Measurements from ENCODE around the gene TRAP1.

The TRAP1 gene

DNA sequence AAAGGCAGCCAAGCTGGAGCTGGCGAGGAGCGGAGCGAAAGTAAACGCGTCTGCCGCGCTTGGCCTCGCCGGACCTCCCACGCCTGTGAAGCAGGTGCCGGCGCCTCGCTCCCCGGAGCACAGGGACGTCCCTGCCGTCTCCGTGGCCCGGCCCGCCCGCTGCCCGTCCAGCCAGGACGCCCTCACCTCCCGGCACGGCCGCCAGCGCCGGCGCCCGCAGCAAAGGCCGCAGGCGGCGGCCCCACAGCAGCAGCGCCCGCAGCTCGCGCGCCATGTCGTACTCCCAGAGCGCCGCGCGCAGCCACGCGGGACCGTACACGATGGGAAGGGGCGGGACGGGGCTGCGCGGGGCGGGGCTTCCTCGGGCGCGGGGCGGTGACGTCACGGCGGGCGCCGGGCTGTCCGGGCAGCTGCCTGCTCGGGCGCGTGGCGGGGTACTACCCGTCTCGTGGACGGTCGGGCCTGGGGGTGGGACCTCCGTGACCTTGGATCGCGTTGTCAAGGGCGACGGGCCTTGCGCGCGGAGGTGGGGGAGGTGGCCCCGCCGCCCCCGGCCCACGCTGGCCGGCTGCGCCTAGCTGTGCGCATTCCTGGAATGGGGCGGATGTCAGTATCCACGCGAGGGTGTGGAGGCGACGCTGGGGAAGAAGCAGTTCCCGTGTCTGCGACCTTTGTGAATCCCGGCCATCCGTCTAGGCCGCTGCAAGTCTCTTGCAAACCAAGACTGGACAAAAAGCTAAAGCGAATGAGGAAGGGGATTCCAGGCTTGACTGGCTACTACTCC lies at the start of gene TRAP1:
TSS of gene TRAP1 (minus strand) at position 290 of the 784 bp plus-strand sequence. CDS start at position 274, 16 bp downstream.
- DNase-seq, result peak; percentile 94

- no peak for DNase-seq
Measured at GRCh38 chr16:3766177-3766576, 48.9 kb upstream of the TRAP1 start.

DNA sequence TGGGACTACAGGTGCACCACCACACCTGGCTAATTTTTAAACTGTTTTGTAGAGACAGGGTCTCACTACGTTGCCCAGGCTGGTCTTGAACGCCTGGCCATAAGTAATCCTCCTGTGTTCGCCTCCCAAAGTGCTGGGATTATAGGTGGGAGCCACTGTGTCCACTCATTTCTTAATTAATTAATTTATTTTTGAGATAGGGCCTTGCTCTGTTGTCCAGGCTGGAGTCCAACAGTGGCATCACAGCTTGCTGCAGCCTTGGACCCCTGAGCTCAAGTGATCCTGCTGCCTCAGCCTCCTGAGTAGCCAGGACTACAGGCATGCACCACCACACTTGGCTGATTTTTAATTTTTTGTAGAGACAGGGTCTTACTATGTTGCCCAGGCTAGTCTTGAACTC lies 47.1 kb upstream of the TRAP1 start:
- DNase-seq, result no peak

GRCh38 chr16:3762107-3762750 lies 44.9 kb upstream of the TRAP1 start:
- DNase-seq, result no peak

GRCh38 chr16:3761375-3762106 lies 44.2 kb upstream of the TRAP1 start:
- no peak for DNase-seq

DNA sequence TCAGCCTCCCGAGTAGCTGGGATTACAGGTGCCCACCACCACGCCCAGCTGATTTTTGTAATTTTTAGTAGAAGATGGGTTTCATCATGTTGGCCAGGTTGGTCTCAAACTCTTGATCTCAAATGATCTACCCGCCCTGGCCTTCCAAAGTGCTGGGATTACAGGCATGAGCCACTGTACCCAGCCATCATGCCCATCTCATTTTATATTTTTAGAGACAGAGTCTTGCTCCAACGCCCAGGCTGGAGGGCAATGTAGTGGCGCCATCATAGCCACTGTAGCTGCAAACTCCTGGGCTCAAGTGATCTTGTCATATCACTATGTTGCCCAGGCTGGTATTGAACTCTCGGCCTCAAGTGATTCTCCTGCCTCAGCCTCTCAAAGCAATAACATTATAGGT lies 43.2 kb upstream of the TRAP1 start:
- no peak for DNase-seq

GRCh38 chr16:3759736-3760135 lies 42.4 kb upstream of the TRAP1 start:
- no peak for DNase-seq

DNA sequence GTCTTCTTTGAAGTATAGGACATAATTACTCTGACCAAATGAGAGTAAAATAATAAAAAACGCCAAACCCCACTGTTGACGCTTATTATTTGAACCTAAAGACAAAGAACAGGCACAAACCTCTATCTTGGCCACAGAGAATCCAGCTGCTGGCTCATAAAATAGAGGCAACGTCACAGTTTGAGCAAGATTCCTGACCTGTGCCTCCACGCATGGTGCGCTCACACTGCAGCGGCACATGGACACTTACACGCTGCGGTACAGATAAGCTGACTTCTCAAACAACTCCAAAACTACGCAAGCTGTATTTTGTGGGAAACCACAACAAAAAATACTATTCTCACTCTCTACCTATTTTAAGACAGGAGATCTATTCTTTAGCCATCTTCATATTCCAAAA lies 38.8 kb upstream of the TRAP1 start:
- DNase-seq, result no peak

GRCh38 chr16:3755249-3755648 lies 37.9 kb upstream of the TRAP1 start:
- DNase-seq, result no peak

GRCh38 chr16:3754772-3755171 lies 37.4 kb upstream of the TRAP1 start:
- no peak for DNase-seq

DNA sequence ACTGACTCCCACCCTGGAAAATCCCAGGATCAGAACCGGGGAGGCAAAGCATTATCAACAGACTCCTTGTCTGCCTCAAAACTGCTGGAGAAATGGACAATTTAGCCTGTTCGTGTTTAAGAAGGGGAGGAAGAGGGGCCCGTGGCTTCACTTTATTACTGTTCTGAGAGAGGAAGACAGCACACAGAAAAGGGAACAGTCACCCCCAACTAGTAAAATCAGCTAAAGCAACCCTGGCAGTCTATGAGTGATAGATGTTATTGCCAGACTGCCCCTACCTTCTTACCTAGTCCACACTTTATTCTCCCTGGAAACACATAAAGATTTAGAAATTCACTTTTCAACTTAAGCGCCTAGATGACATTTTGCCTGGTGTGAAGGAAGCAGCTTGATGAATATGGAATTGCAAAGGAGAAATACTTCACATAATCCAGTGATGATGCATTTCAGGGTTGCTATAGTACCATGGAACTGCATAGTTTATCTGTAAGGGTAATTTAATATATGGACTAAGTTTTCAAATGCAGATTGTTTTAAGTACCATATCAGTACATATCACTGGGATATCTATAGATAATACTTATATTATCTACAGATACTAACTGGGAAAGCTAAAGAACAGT lies 36.9 kb upstream of the TRAP1 start:
- no peak for DNase-seq

DNA sequence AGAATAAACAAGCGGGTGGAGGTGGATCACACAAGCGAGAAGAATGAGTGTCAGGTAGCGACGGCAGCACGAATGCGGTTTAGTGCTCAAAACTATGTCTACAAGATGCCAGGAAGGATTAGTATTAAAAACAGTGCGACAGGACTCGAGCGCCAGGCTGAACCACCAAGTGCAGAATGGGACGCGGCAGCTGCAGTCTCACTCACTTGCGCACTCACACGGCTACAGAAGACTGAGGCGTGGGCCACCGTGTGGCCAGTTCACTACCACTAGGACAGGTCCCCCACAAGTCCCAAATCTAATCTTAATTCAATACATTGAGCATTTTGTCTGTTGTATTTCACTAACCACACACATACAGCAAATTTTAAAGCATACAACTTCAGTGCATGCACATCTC lies 35.7 kb upstream of the TRAP1 start:
- DNase-seq, result no peak

DNA sequence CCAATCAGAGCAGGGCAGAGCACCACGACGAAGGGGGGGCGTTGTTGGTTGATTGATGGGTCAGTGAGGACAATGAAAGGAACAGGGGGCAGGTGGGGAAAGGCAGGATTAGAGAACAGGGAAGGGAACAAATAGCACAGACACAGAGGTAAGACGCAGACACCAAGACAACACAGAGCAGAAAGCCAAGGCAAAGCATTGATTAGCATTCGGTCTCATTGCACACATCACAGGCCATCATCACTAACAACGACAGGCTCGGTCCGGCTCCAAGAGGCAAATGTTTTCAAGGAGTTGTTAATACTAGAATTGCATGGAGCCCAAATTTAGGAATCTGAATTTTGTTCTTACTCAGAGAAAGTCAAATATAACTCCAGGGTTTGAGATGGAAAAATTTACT lies 34.6 kb upstream of the TRAP1 start:
- no peak for DNase-seq

DNA sequence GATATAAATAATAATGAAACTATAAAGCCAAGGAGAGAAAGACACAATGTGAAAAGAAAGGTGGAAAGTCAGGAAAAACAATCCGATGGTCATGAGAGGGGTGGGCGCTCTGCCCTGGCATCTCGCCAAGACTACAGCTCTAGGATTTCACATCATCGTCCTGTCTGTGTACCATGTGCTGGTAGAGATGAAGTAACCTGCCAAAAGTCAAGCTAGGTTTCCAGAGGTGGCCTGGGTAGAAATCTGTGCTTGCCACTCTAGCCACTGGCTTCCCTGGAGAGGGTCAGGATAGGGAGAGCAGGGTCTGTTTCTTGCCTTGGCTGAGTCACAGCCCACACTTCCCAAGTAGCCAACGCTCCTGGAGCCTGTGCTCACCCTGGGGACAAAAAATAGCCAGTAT lies 31.0 kb upstream of the TRAP1 start:
- DNase-seq, result no peak

GRCh38 chr16:3745751-3746355 lies 28.5 kb upstream of the TRAP1 start:
- DNase-seq, result no peak

GRCh38 chr16:3744018-3744417 lies 26.7 kb upstream of the TRAP1 start:
- no peak for DNase-seq

DNA sequence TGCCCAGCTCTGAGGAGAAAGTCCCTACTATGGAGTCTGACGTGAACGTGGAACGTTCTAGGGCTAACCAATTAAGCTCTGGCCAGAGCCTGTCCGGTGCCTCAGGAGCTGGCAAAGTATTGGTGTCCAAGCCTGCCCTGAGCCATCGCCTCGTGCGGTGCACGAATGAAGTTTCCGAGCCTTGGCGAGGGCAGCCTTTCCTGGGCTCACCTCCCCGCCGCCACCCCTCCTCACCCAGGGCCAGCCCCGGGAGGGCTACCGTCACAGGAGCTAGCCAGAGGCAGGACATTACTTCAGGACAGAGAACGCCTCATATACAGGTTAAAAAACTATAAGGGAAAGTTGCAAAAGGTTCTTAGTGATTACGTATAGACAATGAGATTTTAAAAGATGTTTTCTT lies 23.6 kb upstream of the TRAP1 start:
- no peak for DNase-seq

GRCh38 chr16:3740186-3740585 lies 22.9 kb upstream of the TRAP1 start:
- no peak for DNase-seq

GRCh38 chr16:3739636-3740035 lies 22.3 kb upstream of the TRAP1 start:
- no peak for DNase-seq

GRCh38 chr16:3738541-3738940 lies 21.2 kb upstream of the TRAP1 start:
- DNase-seq, result no peak

GRCh38 chr16:3738128-3738527 lies 20.8 kb upstream of the TRAP1 start:
- DNase-seq, result no peak

GRCh38 chr16:3737181-3737580 lies 19.9 kb upstream of the TRAP1 start:
- no peak for DNase-seq

GRCh38 chr16:3736116-3736515 lies 18.8 kb upstream of the TRAP1 start:
- DNase-seq, result no peak
